HG02852 (cell line): ENCODE results near the gene OLFML2B.

Experiments
- ATAC-seq: cut with Tn5 transposase; IDR thresholded peaks from one replicate; pipeline ENCODE4 v1.9.1; 2021; ENCODE audit warnings: mild to moderate bottlenecking, moderate library complexity; ENCODE audit not compliant: unreplicated experiment

Gene OLFML2B

DNA sequence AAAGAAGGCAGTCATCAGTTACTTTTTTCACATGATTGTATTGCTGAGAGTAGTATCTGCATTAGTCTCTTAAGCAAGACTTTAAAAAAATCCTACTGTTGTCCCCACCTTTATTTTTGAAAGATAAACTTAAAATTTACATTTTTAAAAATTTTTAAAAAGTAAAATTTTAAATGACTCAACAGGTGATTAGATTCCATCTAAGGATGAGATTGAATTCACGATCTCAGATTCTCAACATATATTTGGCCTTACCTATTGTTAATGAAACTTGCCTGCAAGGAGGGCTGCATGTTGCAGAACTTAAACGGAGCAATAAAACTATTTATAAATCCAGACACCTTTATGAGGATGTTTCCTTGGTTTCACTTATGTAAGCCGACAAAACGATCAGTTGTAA is 75.2 kb downstream of the OLFML2B start:
- no peak for ATAC-seq

DNA sequence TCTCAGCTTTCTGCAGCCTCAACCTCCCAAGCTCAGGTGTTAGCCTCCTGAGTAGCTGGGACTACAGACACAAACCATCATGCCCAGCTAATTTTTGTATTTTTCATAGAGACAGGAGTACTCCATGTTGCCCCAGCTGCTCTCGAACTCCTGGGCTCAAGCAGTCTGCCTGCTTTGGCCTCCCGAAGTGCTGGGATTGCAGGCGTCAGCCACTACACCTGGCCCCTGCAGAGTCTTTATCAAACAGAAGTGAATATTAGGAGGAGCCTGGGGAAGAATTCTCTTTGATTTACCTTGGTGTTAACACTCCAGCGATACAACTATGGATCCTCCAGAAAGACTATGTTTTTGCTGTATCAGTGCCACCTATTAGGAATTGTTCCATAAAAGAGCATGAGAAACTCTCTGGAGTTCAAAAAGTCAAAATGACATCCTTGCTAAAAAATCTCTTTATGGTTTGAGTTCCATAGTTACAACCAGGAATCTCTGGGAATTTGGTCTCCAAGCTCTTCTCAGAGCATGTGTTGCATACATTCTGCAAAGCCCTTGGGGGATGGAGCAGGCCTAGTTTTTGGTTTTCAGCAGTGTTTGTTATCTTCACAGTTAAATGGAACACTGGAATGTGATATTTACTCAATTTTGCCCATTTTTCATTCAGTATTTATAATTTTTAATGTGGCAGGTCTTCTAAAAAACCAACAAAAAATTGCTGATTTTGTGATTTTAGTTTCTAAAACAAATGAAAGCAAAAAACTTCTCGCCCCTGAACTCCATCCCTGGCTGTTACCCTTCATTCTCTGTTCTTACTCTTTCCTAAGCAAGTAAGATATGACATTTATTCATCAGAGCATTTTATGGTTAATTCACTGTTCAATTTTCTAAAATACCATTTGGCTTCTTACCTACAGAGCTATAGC is 77.3 kb downstream of the OLFML2B start:
- no peak for ATAC-seq

DNA sequence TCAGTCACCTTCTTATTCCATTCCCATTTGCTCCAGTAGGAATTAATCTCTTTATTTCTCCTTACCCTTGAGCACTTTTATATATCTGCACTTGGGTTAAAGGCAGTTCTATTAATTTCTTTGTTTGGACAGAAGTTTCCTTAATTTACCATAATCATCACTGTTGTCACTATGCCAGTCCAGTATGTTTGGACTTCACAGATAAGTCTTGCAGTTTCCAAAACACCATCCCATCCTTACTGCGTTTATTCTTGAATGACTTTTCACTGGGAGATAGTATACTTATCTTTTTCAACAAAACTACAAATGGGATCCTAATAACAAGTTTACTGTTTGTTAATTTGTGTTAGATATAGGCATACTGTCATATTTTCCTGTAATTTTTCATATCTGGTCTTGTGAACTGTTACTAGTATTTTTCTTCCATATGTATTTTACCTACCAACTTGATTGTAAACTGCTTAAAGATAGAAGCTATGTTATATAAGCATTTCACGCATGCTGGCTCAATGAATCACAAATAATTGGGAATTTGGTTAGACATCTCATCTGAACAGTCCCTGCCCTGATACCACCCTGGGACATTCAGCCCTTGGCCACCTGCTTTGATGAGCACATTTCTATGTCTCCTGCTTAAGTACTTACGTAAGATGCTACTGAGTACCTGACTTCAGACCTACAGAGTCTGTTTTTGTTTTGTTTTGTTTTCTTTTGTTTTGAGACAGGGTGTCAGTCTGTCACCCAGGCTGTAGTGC is 78.2 kb downstream of the OLFML2B start:
- ATAC-seq: no peak

DNA sequence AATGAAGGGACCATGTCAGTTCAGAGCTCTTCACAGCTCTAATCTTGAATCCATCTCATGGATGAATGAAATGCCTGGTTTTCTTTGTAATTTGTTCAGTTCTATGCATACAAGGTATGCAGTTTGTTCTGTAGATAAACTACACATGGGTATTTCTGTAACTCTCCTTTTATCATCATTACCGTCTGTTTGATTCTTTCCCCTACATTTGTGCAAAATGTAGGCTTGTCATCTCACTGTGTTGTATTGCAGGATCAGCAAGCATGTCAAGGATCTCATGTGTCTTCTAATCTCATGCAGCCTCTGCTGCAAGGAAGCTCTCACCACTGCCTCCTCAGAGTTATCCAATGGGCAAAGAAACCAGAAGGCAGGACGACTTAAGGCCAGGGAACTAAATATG is 79.3 kb downstream of the OLFML2B start:
- no peak for ATAC-seq

DNA sequence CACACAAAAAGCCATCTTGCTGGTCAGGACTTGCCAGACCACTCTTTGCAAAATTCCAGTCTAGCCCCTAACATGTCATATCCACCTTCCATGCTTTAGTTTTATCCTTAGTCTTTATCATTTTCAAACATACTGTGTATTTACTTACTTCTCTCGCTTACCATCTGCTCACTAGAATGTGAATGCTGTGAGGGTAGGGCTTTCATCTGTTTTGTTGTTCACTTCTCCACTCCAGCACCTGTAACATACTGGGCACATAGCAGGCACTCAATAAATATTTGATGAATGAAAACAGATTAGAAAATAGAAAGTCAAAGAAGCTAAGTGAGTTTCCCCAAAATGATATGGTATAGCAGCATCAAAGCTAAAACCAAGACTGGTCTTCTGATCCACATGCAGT is 79.9 kb downstream of the OLFML2B start:
- no peak for ATAC-seq

DNA sequence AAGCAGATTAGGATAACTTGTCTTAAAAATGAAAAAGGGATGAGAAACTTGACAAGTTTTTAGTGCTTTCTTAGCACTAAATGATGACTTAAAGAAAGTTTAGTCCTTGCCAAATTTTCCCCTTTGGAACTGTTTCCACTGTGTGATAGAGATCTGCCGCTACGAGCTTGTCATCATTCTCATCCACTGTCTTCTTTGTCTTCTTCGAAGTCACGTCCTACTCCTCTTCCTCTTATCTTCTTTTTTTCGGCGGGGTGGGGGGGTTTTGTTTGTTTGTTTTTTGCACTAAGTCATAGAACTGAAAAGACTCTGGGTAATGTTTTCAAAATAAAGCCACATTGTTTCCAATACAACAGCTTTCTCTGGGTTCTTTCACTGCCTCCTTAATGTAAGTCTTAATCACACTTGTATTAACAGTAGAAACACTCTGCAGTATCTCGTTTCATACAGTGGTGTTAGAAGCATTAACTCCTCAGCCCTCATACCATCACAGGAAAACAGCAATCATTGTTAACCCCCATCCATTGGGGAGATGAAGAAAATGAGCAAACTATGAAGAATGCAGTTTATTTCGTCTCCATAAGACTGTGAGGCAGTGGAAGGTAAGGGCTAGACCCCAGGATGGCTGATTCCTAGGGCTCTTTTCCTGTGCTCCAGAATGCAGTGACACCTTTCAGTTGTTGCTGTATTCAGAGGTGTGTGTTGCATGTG is 81.8 kb downstream of the OLFML2B start:
- no peak for ATAC-seq

DNA sequence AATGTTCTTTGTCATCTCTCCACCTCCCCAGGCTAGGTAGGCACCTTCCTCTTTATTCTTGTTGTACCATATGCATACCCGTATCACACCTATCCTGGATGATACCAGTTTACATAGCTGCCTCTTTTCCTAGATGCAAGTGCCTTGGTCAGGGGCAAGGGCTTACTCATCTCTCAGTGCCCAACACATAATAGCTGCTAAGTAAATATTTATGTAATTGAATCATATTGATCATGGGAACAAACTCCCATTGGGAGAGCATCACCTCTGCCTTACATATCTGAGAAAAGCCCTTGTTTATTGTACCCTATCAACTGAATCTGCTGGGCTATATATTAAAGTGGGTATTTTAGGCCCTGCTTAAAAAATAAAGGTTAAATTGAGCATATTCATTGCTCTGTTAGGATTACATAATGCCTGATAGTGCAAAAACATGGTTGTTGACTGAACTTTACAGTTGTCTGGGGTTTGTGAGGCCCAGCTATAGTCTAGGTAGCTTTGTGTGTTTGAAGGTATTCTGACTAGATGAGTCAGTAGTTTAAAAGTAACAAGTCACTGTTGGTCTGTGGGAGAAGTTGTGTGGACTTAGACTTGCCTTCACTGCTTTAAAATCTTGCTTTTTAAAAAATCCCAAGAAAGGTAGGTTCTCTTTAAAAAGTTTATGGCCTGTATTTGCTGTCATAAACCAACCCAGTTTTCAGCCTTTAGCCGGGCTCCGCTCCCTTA is 82.6 kb downstream of the OLFML2B start:
- ATAC-seq: no peak

DNA sequence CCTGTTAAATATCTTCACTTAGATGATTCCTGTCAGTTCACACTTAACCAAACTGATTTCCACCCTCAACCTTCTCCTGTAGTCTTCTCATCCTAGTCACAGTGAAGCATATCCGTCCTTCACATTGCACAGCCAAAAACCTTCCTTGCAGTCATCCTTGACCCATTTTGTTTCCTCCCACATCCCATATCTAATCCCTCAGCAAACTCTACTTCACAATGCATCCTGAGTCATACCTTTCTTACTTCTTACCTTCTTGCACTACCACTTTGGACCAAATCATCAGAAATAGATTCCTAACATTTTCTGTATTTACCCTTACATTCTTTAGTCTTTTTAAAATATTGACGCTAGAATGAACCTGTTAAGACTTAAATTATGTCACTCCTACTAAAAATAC is 86.9 kb downstream of the OLFML2B start:
- no peak for ATAC-seq

DNA sequence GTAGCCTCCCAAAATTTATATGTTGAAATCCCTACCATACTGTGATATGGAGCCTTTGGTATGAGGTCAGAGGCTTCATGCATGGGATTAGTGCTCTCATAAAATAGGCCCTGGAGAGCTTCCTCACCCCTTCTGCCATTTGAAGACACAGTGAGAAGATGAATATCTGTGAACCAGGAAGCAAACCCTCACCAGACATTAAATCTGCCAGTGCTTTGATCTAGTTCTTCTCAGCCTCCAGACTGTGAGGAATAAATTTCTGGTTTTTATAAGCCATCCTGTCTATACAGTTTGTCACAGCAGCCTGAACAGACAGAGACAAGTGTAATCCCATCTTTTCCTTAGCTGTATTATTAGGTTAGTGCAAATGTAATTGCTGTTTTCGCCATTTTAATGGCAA is 88.4 kb downstream of the OLFML2B start:
- ATAC-seq: no peak

DNA sequence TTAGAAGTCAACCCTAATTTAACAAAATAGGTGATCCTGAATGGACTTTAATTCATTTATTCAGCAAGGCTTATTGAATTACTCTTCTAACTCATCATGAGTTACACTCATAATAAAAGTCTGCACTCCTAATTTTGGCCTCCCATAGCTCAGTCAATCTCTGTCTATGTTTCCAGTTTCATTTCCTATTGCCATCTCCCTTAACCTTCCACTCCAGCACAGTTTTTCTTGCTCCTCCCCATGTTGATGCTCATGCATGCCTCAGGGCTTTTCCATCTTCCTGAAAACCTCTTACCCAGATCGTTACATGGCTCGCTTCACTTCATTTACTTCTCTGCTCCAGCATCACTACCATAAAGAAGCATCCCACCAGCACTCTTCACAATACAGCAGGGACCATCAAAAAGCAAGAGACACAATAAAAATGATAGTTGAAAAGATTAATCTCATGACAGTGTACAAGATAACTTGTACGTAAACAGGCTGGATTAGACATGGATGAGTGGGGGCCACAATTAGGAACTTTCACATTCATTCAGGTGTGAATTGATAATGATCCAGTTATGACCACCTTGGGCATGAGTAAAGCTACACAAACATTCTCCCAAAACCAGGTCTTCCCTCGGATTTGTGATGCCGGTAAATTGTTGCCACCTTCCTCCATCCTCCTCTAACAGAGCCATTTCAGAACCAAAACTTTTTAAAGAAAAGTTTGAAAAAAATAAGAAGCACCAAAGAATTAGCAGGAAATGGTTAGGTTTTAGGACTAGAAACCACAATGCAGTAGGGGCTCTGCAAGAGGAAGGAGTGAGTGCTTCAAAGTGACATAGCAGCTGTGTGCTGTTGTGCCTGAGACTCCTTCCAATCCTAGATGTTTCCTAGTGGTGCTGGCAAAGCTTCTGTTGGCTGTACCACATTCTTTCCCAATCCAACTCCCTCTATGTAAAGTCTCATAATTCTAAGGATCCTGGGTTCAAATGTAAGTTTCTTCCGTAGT is 89.8 kb downstream of the OLFML2B start:
- ATAC-seq: peak; percentile 57
